Measurements from ENCODE around the gene UBASH3B.
A peak's percentile ranks its signal among the peaks of the same experiment; 100 is the strongest.
"Not testable (repeated sequence)": the region's sequence is repeated elsewhere in the genome, so short reads cannot be mapped to it uniquely, and the experiment has no call there.

The UBASH3B gene

GRCh38 chr11:122723576-122723975 lies 68.1 kb downstream of the UBASH3B start:
- DNase-seq (ENCODE audit: extremely low read depth, low read depth), result no peak
- no peak for TF ChIP-seq CTCF (IDR thresholded peaks at IDR 0.05; ENCODE audit: low read depth, low read length)

- no peak for DNase-seq (ENCODE audit: extremely low read depth, low read depth)
- TF ChIP-seq CTCF (IDR thresholded peaks at IDR 0.05; ENCODE audit: low read depth, low read length), result no peak
These were observed 69.0 kb downstream of the UBASH3B start for GRCh38 chr11:122724520-122724919.

- DNase-seq (ENCODE audit: extremely low read depth, low read depth), result no peak
These were observed 70.5 kb downstream of the UBASH3B start for GRCh38 chr11:122726028-122726427.

GRCh38 chr11:122727101-122727929 lies 71.8 kb downstream of the UBASH3B start:
- TF ChIP-seq CTCF (IDR thresholded peaks at IDR 0.05; ENCODE audit: low read depth, low read length), result no peak
- no peak for DNase-seq (ENCODE audit: extremely low read depth, low read depth)

More at GRCh38 chr11:122726028-122726427, 70.5 kb downstream of the UBASH3B start:
- no peak for TF ChIP-seq CTCF (IDR thresholded peaks at IDR 0.05; ENCODE audit: low read depth, low read length)

GRCh38 chr11:122728561-122728960 lies 73.0 kb downstream of the UBASH3B start:
- TF ChIP-seq CTCF (IDR thresholded peaks at IDR 0.05; ENCODE audit: low read depth, low read length), result no peak
- DNase-seq (ENCODE audit: extremely low read depth, low read depth), result no peak

GRCh38 chr11:122729139-122729538 lies 73.6 kb downstream of the UBASH3B start:
- no peak for TF ChIP-seq CTCF (IDR thresholded peaks at IDR 0.05; ENCODE audit: low read depth, low read length)

GRCh38 chr11:122730694-122731093 lies 75.2 kb downstream of the UBASH3B start:
- DNase-seq (ENCODE audit: extremely low read depth, low read depth), result not testable (repeated sequence)

More at GRCh38 chr11:122729139-122729538, 73.6 kb downstream of the UBASH3B start:
- no peak for DNase-seq (ENCODE audit: extremely low read depth, low read depth)

- peak; percentile 42 for DNase-seq (ENCODE audit: extremely low read depth, low read depth)
These were observed 76.0 kb downstream of the UBASH3B start for GRCh38 chr11:122731500-122731913.

More at GRCh38 chr11:122731500-122731913, 76.0 kb downstream of the UBASH3B start:
- TF ChIP-seq CTCF (IDR thresholded peaks at IDR 0.05; ENCODE audit: low read depth, low read length), result no peak
